ACHN (cell line): ENCODE results near the gene NFIA.
A peak's percentile ranks its signal among the peaks of the same experiment; 100 is the strongest.
"Not testable (repeated sequence)": the region's sequence is repeated elsewhere in the genome, so short reads cannot be mapped to it uniquely, and the experiment has no call there.

Source experiments
- DNase-seq: peaks from one replicate; pipeline ENCODE4 v3.0.0-alpha.2; 2015
- in situ Hi-C: cut with HindIII; loops from 2 replicates; pipeline ENCODE4 v1.10.0; 2017; ENCODE audit warnings: low sequenced_read_pairs, low pct_ligation_motif_present, low pct_unique_long_range_greater_than_20kb

The NFIA gene

GRCh38 chr1:61056573-61057439 lies 25.6 kb upstream of the NFIA start:
- in situ Hi-C loops: no loop called here
- no peak for DNase-seq

DNA sequence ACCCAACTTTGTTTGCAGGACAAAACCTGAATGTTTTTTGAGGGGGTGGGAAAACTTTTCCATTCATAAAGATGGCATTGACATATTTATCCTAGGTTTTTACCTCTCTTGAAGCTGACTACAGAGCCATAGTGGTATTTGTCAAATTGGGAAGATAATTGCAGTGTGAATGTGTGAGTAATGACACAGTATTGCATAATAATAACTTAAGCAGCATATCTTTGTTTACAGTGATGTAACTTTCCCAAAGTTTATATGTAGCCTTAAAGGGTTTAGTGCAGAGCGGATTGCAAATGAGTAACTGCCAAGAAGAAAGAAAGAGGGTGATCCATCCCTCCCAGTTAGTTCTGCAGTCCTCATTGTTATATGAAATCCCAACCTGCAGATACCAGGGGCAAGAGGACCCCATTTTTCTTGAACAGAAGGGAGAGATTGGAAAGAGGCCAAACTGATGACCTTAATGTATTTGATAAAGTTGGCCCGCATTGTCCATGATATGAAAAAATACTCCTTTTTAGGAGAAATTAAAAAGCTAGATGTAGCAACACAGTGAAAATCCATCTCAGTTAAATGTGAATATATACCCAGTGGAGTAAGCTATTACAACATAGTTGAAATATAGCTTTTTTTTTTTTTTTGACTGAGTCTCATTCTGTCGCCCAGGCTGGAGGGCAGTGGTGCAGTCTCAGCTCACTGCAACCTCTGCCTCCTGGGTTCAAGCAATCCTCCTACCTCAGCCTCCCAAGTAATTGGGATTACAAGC lies 23.7 kb upstream of the NFIA start:
- in situ Hi-C loops: no loop called here
- no peak for DNase-seq

- DNase-seq, in situ Hi-C loops: not testable (repeated sequence)
Measured at GRCh38 chr1:61061601-61062000, 20.8 kb upstream of the NFIA start.

DNA sequence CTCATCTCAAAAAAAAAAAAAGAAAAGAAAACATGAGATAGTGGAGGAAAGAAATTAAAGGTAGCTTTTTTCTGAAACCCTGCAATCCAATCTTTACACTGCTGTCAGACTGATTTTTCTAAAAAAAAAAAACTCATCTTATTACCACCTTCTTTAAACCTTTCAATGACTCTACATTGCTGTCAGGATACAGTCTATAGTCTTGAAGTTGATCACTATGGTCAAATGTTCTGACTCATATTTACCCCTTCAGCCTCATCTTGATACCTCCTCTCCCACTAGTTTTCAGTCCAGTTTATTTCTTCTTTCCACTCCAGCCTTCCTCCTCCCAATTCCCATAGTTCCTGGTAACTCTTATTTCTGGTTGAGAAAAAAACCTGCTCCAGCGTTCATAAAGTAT lies 17.7 kb upstream of the NFIA start:
- in situ Hi-C loops: no loop called here
- no peak for DNase-seq

- in situ Hi-C loops: no loop called here
- DNase-seq: no peak
Measured at GRCh38 chr1:61067446-61068019, 14.8 kb upstream of the NFIA start.

- in situ Hi-C loops: no loop called here
- no peak for DNase-seq
Measured at GRCh38 chr1:61070054-61070453, 12.3 kb upstream of the NFIA start.

DNA sequence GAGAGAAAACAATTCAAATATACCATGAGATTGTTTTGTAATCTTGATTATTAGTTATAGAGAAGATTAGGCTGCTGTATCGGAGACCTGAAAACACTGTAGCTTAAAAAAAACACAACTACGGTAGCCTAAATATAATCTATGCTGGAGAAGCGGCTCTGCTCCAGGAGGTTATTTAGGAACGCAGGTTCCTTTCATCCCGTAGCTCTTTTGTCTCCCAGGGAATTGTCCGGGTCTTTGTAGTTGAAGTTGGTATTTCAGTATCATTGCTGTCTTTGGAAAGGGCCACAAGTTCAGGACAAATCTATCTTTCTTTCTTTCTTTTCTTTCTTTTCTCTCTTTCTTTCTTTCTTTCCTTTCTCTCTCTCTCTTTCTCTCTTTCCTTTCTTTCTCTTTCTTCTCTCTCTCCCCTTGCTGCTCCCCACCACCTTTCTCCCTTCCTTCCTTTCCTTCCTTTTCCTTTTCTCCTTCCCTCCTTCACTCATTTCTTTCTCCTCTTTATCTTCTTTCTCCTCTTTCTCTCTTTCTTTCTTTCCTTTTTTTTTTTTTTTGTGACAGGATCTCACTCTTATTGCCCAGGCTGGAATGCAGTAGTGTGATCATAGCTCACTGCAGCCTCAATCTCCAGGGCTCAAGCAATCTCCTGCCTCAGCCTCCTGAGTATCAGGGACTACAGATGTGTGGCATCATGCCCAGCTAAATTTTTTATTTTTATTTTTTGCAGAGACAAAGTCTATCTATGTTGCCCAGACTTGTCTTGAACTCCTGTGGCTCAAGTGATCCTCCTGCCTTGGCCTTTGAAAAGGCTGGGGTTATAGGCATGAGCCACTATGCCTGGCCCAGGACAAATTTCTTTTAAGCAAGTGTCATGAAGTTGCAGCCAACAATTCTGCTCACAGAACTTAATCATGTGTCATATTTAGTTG lies 10.9 kb upstream of the NFIA start:
- in situ Hi-C loops: no loop called here
- no peak for DNase-seq

GRCh38 chr1:61073871-61074270 lies 8.5 kb upstream of the NFIA start:
- in situ Hi-C loops: no loop called here
- no peak for DNase-seq

- DNase-seq, in situ Hi-C loops: not testable (repeated sequence)
Measured at GRCh38 chr1:61075833-61076232, 6.5 kb upstream of the NFIA start.

DNA sequence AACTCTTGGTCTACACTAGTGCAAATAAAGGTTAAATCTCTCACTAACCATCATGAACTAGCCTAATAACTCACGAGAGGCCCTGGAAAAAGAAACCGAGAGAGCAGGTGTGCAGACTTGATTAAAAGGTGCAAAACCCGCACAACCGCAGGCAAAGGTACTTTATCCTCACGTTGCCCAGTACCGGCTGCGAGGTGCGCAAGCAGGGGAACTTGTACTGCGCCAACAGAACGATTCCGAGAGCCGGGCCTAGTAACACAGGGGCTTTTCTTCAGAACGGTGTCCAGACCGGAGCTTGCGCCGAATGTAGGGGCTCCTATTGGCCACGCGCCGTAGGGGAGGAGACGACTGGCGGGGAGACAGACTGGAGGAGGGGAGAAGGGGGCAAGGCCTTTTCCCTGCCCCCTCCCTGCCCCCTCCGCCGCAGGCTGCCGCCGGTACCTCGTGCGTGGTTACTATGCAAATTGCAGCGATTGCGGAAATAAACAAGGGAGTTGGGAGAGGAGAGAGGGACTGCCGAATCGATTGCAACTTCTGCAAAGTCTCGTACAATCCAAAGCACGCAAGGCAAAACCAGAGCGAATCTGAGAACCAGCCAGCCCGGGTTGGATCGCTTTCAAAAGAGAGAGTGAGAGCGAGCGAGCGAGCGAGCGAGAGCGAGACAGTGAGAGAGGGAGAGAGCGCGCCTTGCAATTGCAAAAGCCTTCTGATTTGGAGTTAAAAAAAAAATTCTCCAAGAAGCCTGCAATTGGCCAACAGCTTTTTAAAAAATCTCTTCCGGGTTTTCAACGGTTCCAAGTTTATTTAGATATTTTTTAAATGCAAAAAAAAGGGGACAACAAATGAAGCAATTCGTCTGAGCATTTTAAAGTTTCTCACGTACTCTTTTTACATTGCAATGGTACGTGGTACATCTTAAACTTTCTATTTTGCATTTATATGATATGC lies 5.4 kb upstream of the NFIA start:
- peak; percentile 90 for DNase-seq
- in situ Hi-C loops: no loop called here

- in situ Hi-C loops: no loop called here
- peak; percentile 99 for DNase-seq
Measured at GRCh38 chr1:61077676-61078541, 4.5 kb upstream of the NFIA start.

GRCh38 chr1:61078618-61079295 lies 3.6 kb upstream of the NFIA start:
- in situ Hi-C loops: no loop called here
- DNase-seq: no peak

- no peak for DNase-seq
- in situ Hi-C loops: no loop called here
Measured at GRCh38 chr1:61079296-61079897, 3.0 kb upstream of the NFIA start.

DNA sequence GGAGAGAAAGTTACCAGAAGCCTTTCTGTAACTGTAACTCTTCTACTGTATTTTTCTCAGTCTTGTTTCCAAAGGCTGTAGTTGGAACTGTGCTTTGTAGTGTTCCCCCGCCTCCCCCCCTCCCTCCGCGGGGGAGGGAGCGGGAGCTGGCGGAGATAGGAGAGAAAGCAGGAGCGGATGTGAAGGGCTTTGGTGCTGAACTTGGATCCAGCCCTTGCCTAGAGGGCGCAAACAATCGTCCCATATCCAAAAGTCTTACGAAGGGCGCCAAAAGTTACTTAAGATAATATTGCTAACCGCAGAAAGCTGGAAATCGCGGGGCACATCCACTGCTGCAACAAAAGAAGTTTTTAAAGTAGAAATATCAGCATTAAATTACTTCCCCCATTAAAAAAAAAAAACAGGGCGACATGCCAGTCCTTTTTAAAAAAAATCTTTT lies 2.4 kb upstream of the NFIA start:
- in situ Hi-C loops: no loop called here
- DNase-seq: peak; percentile 79

DNA sequence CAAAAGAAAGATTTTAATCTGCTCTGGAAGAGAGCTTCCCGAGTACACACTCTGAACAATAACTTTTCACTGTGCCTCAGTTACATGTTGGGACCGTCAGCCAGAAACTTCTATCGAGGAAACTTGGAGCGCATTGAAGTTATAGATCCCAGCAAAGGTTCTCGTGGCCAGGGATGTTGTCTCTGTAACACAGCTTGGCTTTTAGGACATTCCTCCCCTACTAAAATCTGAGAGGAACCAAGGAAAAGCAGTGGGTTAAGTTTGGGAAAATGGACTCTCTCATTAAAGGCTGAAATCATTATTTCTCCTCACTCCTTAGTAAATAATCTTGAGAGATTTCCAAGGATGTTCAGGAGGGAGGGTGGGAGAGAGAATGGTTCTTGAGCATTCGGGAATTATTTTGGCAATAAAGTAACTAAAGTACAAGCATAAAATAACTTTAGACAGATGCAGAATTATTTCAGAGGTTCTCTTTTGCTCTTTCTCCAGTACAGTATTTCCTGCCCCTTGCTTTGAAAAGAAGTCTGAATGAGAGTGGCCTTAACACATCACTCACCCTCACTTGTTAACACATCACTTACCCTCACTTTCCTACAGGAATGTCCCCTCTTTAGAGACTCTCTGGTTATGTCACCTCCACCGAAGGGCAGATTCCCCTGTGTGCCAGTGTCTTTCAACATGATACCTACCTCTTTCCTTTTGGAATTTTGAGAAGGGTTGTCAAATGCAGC lies 1.8 kb upstream of the NFIA start:
- DNase-seq: peak; percentile 14

More for the DNA sequence above, 1.8 kb upstream of the NFIA start:
- in situ Hi-C loops: no loop called here
